Stimulated activated CD8-positive, alpha-beta memory T cell treated with anti-CD3 and anti-CD28 coated beads, Interleukin-7, amount 100 ng/mL, for 24 hours (primary cell): ENCODE measurements around the gene GPC6.

Source experiments
- DNase-seq: peaks from one replicate; pipeline ENCODE4 v3.0.0-alpha.2; 2020; ENCODE audit warnings: low read depth

Gene GPC6

DNA sequence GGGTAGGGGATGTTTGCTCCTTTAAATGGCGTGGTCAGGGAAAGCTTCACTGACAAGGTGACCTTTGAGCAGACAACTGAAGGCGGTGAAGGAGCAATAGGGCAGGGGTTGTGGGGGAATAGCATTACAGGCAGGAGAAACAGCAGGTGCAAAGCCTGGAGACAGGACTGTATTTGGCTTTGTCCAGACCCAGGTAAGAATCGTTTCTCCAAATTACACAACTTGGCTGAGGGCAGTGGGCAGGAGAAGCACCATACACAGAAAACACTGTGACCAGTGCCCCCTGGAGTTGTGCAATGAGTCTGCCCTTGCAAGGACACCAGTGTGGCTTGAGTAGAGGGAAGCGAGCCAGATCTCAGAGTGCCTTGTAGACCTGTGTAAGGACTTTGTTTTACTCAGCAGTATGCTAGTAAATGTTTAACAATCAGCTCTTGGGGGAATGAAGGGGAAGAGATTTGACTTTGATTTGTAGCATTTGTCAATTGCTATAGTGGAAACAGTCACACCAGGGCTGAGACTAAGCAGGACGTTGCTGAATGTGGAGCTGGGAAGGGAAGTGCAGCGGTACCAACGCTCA lies 892.8 kb downstream of the GPC6 start:
- DNase-seq = no peak

GRCh38 chr13:94120878-94121277 lies 894.3 kb downstream of the GPC6 start:
- no peak for DNase-seq

DNA sequence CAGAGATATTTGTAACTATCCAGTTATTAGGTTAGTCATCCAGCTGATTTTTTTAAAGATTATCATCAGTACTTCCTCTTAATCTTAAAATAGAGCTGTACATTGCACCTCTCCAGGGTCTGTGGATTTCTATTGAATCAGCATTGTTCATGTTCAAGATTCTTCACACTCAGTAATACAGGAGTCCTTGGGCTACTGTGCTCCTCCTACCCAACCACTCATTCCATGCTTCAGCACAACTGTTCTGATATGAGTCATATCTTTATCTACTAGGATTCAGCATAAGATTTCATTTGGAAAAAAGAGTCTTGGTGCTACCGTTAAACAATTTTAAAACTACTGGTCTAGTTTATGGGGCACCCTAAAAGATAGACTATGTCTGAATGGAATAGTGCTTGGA lies 895.1 kb downstream of the GPC6 start:
- DNase-seq = no peak

DNA sequence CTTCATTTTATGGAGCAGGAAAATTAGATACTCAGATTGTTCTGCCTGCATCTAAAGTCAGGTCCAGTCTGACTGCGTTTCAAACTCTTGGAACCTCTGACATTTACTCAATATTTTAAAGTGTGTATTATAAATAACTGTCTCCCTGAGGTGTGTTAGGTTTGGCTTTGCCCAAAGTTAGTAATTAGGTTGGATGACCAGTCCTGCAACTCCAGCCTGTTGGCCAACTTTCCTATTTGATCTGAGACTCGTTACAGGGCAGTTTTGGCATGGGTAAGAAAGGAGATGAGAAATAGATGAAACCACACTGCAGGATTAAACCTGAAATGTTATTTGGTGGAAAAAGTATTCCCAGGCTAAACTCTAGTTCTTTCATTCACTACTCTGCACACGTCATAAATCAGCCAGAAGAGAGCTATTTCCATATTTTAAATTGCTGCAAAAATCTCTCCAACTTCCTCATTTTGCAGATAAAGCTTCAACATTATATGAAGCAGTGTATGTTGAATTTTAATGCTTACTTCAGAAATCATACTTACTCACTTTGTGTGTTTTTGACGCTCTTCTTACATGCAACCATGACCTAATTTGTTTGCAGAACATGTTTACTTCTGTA lies 895.8 kb downstream of the GPC6 start:
- no peak for DNase-seq

GRCh38 chr13:94123557-94123956 lies 897.0 kb downstream of the GPC6 start:
- DNase-seq = no peak

- DNase-seq = no peak
These were observed 901.8 kb downstream of the GPC6 start for GRCh38 chr13:94128430-94128829.

DNA sequence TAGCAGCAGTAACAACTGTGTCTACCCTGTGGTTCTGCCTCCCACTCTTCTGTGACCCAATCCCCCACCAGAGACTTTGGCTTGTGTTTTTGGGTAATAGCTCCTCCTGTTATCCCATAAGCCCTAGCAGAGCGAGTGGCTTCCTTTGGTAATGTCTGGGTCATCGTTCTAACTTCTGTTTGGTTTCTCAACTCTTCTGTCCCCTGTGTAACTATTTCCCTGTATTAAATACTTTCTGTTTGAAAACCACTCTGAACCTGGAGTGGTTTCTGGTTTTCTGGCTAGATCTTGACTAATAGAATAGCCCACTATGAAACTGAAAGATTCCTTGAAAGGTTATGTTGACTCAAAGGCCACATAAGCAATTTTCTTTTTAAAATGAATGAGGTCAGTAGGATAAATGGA lies 902.9 kb downstream of the GPC6 start:
- DNase-seq = no peak

GRCh38 chr13:94138831-94139230 lies 912.2 kb downstream of the GPC6 start:
- DNase-seq = no peak

GRCh38 chr13:94139393-94139995 lies 912.9 kb downstream of the GPC6 start:
- no peak for DNase-seq

DNA sequence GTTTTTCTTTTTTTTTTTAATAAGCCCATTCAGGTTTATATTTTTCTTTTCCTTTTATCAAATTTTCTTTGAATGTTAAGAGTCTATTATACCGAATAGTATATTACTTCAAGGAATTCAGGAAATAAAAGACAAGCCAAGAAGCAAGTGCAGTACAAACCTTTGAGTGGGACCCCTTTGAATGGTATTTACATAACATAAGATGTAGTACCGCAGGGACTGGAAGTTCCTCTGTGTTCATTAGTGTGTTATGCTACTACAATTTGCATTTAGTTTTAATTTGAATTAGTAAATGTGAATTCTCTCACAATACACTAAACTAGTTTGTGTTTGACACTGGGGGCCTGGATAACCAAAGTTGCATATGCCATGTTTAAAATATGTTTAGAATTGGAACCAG lies 913.4 kb downstream of the GPC6 start:
- no peak for DNase-seq

- DNase-seq = no peak
These were observed 913.9 kb downstream of the GPC6 start for GRCh38 chr13:94140511-94140910.

DNA sequence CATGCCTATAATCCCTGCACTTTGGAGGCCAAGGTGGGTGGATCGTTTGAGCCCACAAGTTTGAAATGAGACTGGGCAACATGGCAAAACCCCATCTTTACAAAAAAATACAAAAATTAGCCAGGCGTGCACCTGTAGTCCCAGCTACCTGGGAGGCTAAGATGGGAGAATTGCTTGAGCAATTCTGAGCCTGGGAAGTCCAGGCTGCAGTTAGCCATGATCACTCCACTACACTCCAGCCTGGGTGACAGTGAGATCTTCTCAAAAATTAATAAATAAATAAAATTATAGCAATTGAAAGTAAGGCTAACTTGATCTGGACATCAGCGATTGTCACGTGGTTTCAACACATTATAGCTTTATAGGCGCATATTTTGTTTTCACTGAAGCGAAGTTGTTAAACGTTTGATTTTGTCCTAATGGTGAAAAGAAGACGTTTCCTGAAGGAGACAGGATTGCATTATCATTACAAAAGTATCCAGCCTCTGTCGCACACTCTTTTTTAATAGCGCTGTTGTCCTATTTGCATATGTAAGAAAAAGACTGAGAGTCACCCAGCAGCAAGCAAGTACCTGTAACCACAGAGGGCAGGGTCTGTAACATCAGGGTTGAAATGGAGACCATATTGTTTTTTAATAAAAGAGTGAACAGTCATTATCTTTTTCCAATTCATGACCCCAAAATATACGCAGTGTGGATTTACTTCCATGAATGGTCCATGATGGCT lies 917.2 kb downstream of the GPC6 start:
- DNase-seq = no peak

DNA sequence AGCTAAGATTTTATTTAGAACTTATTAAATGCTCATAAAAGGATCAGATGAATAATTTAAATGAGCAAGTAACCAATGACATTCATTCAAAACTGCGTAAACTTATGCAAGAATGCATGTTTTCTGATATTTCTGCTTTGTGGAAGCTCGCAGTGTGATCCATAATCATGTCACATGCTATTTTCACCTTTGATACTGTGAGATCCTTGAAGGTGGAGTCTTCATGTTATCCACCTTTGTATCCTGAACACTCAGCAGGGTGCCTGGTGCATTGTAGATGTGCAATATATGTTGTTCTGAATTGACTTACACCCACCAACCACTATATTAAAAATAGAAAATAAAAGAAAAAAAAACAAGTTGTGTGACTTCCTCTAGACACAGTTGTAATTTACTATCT lies 919.4 kb downstream of the GPC6 start:
- DNase-seq = no peak

- DNase-seq = no peak
These were observed 927.0 kb downstream of the GPC6 start for GRCh38 chr13:94153586-94153985.

DNA sequence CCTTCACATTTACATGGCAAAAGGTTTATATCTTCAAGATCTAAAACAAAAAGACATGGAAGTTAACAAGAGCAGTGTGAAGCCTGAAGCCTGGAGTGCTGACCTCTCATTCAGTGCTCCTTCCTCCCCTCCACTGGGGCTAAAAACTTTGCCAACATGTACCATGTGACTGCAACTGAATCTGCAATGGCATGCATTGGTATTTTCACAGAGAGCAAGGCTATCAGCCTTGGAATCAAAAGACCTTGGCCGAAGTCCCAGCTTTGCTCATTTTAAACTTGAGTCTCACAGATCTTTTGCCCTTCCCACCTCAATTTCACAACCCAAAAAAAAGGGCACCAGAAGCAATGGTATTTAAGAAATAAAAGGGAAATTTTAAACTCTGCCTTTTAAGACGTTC lies 927.8 kb downstream of the GPC6 start:
- DNase-seq = no peak

- DNase-seq = no peak
These were observed 931.2 kb downstream of the GPC6 start for GRCh38 chr13:94157705-94158218.

DNA sequence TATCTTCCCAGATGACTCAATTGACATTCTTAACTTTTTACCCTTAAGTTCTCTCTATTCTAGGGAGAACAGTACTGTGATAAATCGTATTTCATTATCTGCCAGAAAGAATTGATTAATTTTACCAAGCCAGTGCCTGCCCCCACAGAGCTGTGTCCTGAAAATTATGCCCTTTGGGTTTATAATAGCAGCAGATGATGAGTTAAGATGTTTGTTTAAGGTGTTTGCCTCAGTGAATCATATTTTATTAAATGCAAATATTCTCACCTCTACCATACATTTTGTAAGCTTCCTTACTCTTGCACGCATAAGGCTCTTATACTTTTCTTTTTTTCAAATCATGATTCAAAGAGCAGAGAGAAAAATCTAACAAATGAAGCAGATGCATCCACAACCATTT lies 934.3 kb downstream of the GPC6 start:
- no peak for DNase-seq

DNA sequence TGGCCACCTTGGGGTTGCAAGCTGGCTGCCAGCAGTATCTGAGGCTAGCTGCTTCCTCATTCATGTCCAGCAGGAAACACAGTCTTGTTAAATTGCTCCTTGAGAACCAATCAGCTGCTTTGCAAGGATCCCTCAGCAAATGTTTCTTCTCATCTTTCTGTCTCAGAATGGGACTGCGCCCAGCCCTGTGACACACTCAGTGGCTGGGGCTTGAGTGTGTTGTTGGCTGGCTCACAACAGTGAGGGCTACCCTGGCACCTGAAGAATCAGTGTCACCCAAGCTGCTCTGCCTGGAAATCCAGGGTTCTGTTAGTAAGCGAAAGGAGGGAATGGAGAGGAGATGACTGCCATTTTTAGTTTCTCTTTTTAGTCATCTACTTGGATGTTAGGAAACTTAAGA lies 935.7 kb downstream of the GPC6 start:
- DNase-seq = no peak

DNA sequence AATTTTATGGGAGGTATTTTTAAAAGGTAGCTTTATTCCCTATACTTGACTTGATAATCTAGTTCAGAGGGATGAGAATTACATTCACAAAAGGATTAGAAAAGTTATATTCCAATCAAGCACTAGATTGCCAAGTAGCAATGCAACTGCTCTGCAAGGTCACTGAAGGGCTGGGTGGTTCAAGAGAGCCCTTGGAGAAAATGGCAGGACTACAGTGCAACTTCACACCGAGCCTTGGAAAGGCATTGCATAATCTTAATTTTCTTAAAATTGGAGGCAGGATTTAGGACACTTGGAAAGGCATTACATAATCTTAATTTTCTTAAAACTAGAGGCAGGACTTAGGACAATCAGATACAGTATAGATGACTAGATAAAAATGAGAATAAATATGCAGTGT lies 936.9 kb downstream of the GPC6 start:
- DNase-seq = no peak

- DNase-seq = no peak
These were observed 942.3 kb downstream of the GPC6 start for GRCh38 chr13:94168783-94169453.

- DNase-seq = no peak
These were observed 943.0 kb downstream of the GPC6 start for GRCh38 chr13:94169454-94170144.

GRCh38 chr13:94170145-94170571 lies 943.6 kb downstream of the GPC6 start:
- no peak for DNase-seq
